ENCODE data around the gene KIF1B. TPM values are rescaled to one million over a fixed set of nuclear protein-coding genes. Genes with fewer than 3 reads are reported as not detected.
"Not testable (repeated sequence)": the region's sequence is repeated elsewhere in the genome, so short reads cannot be mapped to it uniquely, and the experiment has no call there.

Gene KIF1B
- total and polyA plus RNA-seq, 10 donors, result 1.6 to 53.5 (median 34.5) TPM

GRCh38 chr1:10245674-10246073 lies 35.3 kb downstream of the KIF1B start:
- Histone ChIP-seq H3K4me1 (peaks cover 0 to 27% (median 9%) of the 10 kb centered on the region in 6 donors), H3K4me3 (no peak overlapping the region), H3K36me3 (no peaks in the 10 kb centered on the region), H3K27me3 (replicated peaks in 1 of 7) (no peaks in the 10 kb centered on the region), H3K9me3 (no peaks in the 10 kb centered on the region), H3K27ac (no peak overlapping the region)
- 73 to 92% (median 78%) methylated on average over 3 of the region's 3 CpGs for WGBS, 5 donors
- no peak for TF ChIP-seq CTCF (IDR thresholded peaks at IDR 0.05 in 8 of 11, conservative IDR thresholded peaks at IDR 0.05 in 3 of 11)
- no peak for TF ChIP-seq POLR2A (IDR thresholded peaks at IDR 0.05)
- TF ChIP-seq POLR2AphosphoS5 (IDR thresholded peaks at IDR 0.05), result no peak
- DNase-seq, result no peak
- intact Hi-C loops (cut with DNase I; ENCODE audit: low total_unique reads), result no loop called here

GRCh38 chr1:10249808-10250457 lies 39.6 kb downstream of the KIF1B start:
- TF ChIP-seq CTCF (IDR thresholded peaks at IDR 0.05 in 8 of 11, conservative IDR thresholded peaks at IDR 0.05 in 3 of 11), result no peak
- no peak for TF ChIP-seq POLR2A (IDR thresholded peaks at IDR 0.05)
- TF ChIP-seq POLR2AphosphoS5 (IDR thresholded peaks at IDR 0.05), result no peak
- intact Hi-C loops (cut with DNase I; ENCODE audit: low total_unique reads), result no loop called here
- Histone ChIP-seq H3K27me3 (replicated peaks in 1 of 7) (no peaks in the 10 kb centered on the region), H3K4me3 (no peak overlapping the region), H3K9me3 (no peaks in the 10 kb centered on the region), H3K4me1 (peaks cover 0 to 42% (median 10%) of the 10 kb centered on the region in 6 donors), H3K27ac (peak overlapping the region in 2 of 8 donors; percentile 24 to 59), H3K36me3 (no peaks in the 10 kb centered on the region)
- 76 to 99% (median 86%) methylated on average over 12 of the region's 12 CpGs for WGBS, 5 donors
- DNase-seq, result no peak

GRCh38 chr1:10250663-10251062 lies 40.3 kb downstream of the KIF1B start:
- Histone ChIP-seq H3K9me3 (no peaks in the 10 kb centered on the region), H3K27me3 (replicated peaks in 1 of 7) (no peaks in the 10 kb centered on the region), H3K4me3 (no peak overlapping the region), H3K27ac (peak overlapping the region in 2 of 8 donors; percentile 34 to 59), H3K4me1 (peaks cover 0 to 42% (median 10%) of the 10 kb centered on the region in 6 donors), H3K36me3 (no peaks in the 10 kb centered on the region)
- intact Hi-C loops (cut with DNase I; ENCODE audit: low total_unique reads), result no loop called here
- WGBS, 5 donors, result 93 to 98% (median 94%) methylated on average over 7 of the region's 7 CpGs
- DNase-seq, result no peak
- TF ChIP-seq POLR2AphosphoS5 (IDR thresholded peaks at IDR 0.05), result no peak
- TF ChIP-seq POLR2A (IDR thresholded peaks at IDR 0.05), result no peak
- no peak for TF ChIP-seq CTCF (IDR thresholded peaks at IDR 0.05 in 8 of 11, conservative IDR thresholded peaks at IDR 0.05 in 3 of 11)

GRCh38 chr1:10251325-10252108 lies 41.1 kb downstream of the KIF1B start:
- DNase-seq; H3K9me3 ChIP-seq; H3K27me3 ChIP-seq (replicated peaks in 1 of 7); intact Hi-C loops (cut with DNase I; ENCODE audit: low total_unique reads); H3K36me3 ChIP-seq; H3K4me3 ChIP-seq: not testable (repeated sequence)
- WGBS, 5 donors, result 84 to 91% (median 88%) methylated on average over 9 of the region's 9 CpGs
- peak overlapping the region in 2 of 8 donors; percentile 34 to 59 for H3K27ac ChIP-seq
- peaks cover 0 to 42% (median 10%) of the 10 kb centered on the region in 6 donors for H3K4me1 ChIP-seq
